AG09309 (cell line): ENCODE data around the gene CD302.
"Not testable (repeated sequence)": the region's sequence is repeated elsewhere in the genome, so short reads cannot be mapped to it uniquely, and the experiment has no call there.

ENCODE experiments used
- DNase-seq: peaks from one replicate; pipeline ENCODE4 v3.0.0-alpha.2; 2010; ENCODE audit warnings: low read depth
- H3K4me3 ChIP-seq: 2 replicates; pipeline ENCODE4 v1.5.1; 2011; ENCODE audit warnings: mild to moderate bottlenecking, low read depth, low read length, moderate library complexity; ENCODE audit not compliant: control insufficient read depth
- TF ChIP-seq, protein P1 (sequence below): IDR thresholded peaks from 2 replicates; pipeline ENCODE4 v1.5.1; 2011; ENCODE audit warnings: mild to moderate bottlenecking, low read depth, low read length, inconsistent platforms; ENCODE audit not compliant: insufficient read depth, control insufficient read depth; ENCODE audit errors: missing control alignments

Gene CD302

DNA sequence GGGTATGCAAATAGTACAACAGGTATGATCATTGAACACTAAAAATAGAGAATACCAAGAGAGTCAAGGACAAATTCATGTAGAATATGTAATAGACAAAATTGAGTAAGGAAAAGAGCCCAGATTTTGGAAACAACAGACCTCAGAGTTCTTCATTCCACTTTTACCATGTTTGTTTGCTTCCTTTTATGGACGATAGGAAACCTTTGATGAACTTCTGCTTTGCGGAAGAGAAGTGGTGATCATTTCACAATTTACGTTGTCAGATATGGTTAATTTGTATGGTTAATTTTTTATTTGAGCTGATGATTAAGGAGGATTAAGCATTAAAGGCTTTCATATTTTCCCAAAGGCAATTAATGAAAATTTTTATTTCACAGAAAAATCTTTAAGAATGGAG, 69.4 kb downstream of the CD302 start:
- H3K4me3 ChIP-seq: no peak overlapping the region
- no peak for DNase-seq
- TF ChIP-seq, protein P1, sequence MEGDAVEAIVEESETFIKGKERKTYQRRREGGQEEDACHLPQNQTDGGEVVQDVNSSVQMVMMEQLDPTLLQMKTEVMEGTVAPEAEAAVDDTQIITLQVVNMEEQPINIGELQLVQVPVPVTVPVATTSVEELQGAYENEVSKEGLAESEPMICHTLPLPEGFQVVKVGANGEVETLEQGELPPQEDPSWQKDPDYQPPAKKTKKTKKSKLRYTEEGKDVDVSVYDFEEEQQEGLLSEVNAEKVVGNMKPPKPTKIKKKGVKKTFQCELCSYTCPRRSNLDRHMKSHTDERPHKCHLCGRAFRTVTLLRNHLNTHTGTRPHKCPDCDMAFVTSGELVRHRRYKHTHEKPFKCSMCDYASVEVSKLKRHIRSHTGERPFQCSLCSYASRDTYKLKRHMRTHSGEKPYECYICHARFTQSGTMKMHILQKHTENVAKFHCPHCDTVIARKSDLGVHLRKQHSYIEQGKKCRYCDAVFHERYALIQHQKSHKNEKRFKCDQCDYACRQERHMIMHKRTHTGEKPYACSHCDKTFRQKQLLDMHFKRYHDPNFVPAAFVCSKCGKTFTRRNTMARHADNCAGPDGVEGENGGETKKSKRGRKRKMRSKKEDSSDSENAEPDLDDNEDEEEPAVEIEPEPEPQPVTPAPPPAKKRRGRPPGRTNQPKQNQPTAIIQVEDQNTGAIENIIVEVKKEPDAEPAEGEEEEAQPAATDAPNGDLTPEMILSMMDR: no peak

DNA sequence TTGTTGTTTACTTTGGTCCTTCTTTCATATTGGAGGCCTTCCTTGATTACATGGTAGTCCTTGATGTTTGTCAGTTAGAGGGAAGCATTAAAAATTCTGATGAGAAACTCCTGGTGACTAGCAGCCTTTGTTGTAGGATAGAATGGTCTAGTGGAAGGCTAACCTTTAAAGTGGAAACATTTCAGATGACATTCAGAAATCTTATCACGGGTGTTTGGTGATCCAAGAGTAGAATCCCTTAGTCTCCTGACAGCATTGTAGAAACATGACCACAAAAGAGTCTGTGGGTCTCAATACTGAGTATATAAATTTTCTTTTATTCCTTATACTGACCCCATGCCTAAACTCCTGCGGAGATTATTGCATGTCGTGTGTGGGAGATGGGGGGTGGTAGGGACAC, 72.3 kb downstream of the CD302 start:
- no peak overlapping the region for H3K4me3 ChIP-seq
- TF ChIP-seq, protein P1: no peak
- DNase-seq: no peak

DNA sequence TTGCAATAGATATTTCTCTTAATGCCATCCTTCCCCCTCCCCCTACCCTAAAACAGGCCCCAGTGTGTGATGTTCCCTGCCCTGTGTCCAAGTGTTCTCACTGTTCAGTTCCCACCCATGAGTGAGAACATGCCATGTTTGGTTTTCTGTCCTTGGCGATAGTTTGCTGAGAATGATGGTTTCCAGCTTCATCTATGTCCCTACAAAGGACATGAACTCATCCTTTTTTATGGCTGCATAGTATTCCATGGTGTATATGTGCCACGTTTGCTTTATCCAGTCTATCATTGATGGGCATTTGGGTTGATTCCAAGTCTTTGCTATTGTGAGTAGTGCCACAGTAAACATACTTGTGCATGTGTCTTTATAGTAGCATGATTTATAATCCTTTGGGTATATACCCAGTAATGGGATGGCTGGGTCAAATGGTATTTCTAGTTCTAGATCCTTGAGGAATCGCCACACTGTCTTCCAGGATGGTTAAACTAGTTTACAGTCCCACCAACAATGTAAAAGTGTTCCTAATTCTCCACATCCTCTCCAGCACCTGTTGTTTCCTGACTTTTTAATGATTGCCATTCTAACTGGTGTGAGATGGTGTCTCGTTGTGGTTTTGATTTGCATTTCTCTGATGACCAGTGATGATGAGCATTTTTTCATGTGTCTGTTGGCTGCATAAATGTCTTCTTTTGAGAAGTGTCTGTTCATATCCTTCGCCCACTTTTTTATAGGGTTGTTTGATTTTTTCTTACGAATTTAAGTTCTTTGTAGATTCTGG, 73.0 kb downstream of the CD302 start:
- DNase-seq, H3K4me3 ChIP-seq: not testable (repeated sequence)

DNA sequence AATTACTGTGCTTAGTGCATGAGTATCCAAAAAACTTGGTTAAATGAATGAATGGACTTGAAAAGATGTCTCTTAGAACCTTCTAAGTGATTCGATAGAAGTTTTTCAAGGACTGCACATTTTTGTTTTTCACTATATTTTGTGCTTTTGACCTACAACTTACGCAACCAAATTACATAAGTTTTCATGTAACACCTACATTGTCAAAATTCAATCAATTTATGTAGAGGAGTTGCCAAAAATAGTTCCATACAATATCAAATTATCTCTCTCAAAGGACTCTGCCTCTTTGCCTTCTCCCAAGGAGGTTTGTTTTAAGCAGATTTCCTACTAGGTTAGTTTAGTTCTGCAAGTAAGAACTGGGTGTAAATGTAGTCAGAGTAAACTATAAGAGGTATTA, 75.4 kb downstream of the CD302 start:
- TF ChIP-seq, protein P1: no peak
- H3K4me3 ChIP-seq: no peak overlapping the region
- DNase-seq: no peak

DNA sequence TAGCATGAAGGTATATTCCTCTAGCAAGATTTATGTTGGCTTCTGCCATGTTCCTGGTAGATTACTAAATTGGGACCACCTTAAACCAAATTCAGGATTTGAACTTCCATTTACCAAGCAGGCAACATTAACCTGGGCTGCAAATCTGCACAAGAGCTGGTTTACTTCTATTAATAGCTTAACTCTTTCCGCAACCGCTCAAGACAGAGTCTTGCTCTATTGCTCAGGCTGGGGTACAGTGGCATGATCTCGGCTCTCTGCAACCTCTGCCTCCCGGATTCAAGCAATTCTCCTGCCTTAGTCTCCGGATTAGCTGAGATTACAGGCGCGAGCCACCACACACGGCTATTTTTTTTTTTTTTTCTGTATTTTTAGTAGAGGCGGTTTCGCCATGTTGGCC, 77.3 kb downstream of the CD302 start:
- TF ChIP-seq, protein P1: no peak
- H3K4me3 ChIP-seq: no peak overlapping the region
- DNase-seq: no peak
